Cardiac fibroblast (primary cell): Measurements from ENCODE around the gene SPART.
"Not testable (repeated sequence)": the region's sequence is repeated elsewhere in the genome, so short reads cannot be mapped to it uniquely, and the experiment has no call there.

ENCODE experiments used
- DNase-seq, 2 donors: peaks; one replicate each; pipeline versions ENCODE4 v3.0.0 to v3.0.0-alpha.2; 2010; ENCODE audit warnings: low read depth in 2 of 2
- H3K4me3 ChIP-seq, 2 donors: replicated peaks in 1 of 2; 1 replicate in 1 of 2; 2 replicates in 1 of 2; pipeline ENCODE4 v1.5.1; 2011; ENCODE audit warnings: low read depth in 2 of 2, low read length in 2 of 2, mild to moderate bottlenecking in 2 of 2, moderate library complexity in 1 of 2
- TF ChIP-seq, protein P1 (sequence below): IDR thresholded peaks from one replicate; pipeline ENCODE4 v1.5.1; 2011; ENCODE audit warnings: low read depth, mild to moderate bottlenecking, low read length, inconsistent platforms

SPART gene

DNA sequence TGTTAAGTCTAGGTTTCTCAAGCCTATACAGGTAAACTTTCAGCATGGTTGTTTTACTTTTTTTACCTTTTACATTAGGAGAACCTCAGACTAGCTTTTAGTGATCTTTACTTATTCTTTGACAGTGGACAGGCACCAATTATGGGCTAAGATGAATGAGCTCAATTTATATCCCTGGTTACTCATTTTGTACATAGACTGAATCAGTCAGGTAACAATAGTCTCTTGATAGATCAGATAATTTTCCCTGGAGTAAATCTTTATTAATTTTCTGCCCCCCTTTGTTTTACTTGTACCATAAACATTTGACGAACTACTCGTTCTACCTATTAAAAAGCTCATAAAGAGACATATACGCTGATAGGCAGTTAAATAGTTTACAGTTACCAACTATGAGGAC lies 22.8 kb downstream of the SPART start:
- DNase-seq, result no peak
- TF ChIP-seq, protein P1, sequence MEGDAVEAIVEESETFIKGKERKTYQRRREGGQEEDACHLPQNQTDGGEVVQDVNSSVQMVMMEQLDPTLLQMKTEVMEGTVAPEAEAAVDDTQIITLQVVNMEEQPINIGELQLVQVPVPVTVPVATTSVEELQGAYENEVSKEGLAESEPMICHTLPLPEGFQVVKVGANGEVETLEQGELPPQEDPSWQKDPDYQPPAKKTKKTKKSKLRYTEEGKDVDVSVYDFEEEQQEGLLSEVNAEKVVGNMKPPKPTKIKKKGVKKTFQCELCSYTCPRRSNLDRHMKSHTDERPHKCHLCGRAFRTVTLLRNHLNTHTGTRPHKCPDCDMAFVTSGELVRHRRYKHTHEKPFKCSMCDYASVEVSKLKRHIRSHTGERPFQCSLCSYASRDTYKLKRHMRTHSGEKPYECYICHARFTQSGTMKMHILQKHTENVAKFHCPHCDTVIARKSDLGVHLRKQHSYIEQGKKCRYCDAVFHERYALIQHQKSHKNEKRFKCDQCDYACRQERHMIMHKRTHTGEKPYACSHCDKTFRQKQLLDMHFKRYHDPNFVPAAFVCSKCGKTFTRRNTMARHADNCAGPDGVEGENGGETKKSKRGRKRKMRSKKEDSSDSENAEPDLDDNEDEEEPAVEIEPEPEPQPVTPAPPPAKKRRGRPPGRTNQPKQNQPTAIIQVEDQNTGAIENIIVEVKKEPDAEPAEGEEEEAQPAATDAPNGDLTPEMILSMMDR, result no peak
- H3K4me3 ChIP-seq, result no peak overlapping the region

DNA sequence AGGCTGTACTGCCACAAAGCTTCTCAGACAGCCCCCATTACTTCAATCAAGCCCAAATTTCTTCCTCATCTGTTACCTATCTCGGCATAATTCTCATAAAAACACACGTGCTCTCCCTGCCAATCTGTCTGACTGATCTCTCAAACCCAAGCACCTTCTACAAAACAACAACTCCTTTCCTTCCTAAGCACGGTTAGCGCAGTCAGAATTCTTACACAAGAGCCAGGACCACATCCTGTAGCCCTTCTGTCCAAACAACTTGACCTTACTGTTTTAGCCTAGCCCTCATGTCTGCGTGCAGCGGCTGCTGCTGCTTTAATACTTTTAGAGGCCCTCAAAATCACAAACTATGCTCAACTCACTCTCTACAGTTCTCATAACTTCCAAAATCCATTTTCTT lies 26.4 kb downstream of the SPART start:
- DNase-seq, H3K4me3 ChIP-seq: not testable (repeated sequence)

DNA sequence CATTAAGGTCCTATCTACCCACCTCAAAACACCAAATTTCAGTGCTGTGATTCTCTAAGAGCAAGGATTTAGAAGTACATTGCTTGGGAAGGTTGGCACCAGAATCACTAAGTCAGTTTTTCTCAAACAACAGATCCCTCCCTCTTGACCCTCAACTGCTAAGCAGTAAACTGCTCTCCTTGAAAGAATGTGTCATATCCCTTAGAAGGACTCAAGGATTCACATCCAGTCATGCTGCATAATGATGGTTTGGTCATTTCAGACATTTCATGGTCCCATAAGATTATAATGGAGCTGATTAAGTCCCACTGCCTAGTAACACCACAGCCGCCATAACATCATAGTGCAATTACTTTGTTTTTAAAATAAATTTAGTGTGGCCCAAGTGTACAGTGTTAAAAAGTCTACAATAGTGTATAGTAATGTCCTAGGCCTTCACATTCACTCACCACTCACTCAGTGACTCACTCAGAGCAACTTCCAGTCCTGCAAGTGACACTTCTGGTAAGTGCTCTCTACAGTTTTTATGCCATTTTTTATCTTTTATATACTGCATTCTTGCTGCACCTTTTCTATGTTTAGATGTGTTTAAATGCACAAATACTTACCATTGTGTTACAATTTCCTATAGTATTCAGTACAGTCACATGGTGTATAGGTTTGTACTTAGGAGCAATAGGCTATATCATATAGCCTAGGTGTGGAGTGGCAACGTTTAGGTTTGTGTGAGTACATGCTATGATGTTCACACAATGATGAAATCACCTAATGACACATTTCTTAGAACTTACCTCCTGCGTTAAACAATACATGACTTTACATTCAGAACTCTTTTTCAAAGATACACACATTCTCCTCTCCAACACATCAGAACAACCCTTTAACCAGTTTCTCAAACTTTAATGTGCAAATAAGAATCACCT lies 32.9 kb downstream of the SPART start:
- no peak overlapping the region for H3K4me3 ChIP-seq
- peak in 1 of 2 donors; percentile 26 for DNase-seq
- TF ChIP-seq, protein P1, result no peak

DNA sequence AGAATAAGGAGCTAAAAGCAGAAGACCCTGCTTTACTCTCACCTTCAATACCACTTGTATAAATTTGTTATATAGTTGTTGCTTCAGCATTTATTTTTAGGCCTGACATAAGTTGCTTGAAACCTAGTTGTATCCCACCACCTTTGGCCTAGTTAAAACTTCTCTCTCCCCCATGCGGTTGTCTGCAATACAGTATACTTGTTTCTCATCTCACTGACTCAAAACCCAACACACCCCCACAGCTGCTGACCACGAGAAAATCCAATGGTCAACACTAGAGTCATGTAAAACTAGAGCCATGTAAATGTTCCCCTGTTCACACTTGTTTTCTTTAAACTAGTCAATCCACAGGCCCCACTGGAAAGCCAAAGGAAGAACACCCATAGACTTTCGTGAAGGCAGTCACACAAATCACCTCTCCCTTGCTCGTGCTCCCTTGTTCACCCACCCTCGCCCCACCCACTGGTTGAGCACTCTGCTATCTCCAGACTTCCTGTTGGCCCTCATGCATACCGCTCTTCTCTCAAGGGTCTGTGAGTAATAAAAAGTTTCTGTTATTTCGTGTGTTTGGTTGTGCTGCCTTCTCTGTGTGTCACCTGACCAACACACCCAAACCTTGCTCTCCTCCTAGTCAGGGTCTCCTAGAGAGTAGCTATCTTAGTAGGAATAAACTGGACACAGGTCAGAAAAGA lies 35.6 kb downstream of the SPART start:
- DNase-seq, result no peak

DNA sequence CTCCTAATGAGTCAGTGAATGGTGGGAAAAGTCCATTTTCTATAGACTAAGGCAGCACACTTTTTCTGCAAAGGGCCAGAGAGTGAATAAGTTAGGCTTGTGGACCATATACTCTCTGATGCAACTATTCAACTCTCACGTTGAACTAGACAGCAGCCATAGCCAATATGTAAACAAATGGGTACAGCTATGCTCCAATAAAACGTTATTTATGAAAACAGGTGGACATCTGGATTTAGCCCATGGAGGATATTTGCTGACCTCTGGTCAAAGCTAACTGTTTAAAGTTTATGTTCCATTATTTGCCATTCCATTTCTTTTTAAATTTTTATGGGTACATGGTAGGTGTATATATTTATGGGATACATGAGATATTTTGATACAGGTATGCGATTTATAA lies 43.9 kb downstream of the SPART start:
- no peak overlapping the region for H3K4me3 ChIP-seq
- TF ChIP-seq, protein P1, result no peak
- no peak for DNase-seq

More for the DNA sequence above, 35.6 kb downstream of the SPART start:
- no peak overlapping the region for H3K4me3 ChIP-seq
- TF ChIP-seq, protein P1, result no peak

DNA sequence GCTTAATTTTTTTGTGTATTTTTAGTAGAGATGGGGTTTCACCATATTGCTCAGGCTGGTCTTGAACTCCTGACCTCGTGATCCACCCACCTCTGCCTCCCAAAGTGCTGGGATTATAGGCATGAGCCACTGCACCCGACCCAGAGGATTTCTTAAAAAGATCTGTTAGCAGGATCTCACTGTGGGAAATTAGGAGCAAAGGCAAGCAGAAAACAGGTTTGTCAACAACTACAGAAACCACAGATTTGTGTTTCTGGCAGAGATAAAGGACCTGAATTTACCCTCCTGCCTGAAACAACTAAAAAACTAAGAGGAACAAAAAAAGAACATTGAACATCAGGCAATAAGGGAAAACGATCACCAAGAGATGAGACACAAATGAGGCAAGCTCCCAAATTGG lies 46.7 kb downstream of the SPART start:
- not testable (repeated sequence) for H3K4me3 ChIP-seq, DNase-seq

DNA sequence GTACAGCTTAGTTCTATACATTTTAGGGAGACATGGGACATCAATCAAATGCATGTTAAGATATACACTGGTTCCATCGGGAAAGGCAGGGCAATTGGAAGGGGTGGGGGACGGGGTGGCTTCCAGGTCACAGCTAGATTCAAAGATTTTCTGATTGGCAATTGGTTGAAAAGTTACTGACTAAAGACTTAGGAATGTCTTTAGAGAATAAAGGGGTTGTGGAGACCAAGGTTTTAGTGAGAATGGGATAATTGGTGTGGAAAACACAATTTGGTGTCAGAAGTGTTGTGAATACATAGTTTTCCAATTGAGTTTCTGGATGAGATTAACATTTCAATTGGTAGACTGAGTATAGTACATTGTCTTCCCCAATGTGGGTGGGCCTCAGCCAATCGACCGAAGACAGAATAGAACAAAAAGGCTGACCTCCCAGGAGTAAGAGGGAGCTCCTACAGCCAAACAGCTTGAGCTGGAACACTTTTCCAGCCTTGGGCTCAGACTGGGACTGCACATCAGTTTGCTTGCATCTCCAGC lies 47.6 kb downstream of the SPART start:
- no peak overlapping the region for H3K4me3 ChIP-seq
- TF ChIP-seq, protein P1, result no peak
- no peak for DNase-seq
